GM20000 (cell line): ENCODE data around the gene MKKS.

ENCODE experiments used
- DNase-seq: peaks from one replicate; pipeline ENCODE4 v3.0.0; 2012; ENCODE audit warnings: low spot score
- CTCF ChIP-seq: IDR thresholded peaks from 2 replicates; pipeline ENCODE4 v1.5.1; 2012; ENCODE audit warnings: mild to moderate bottlenecking, control low read depth; ENCODE audit errors: extremely low read depth, missing control alignments

MKKS gene

DNA sequence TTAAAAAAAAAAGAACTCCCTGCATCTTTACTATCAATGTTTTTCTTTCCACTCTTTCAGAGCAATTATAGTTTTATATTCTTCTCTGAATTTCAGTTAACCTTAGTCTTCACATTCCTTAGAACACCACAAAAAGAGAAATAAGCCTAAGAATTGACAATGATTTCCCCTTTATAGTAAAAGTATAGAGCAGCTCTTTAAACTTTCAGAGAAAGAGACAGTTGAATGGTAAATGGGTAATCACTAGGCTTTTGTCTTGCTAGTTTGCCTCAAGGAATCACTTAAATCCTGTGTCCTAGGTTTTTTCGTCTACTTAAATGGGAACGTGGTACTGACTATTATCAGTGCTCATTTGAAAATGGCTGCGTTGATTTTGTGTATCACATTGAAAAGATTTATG, 32.8 kb upstream of the MKKS start:
- DNase-seq = no peak
- TF ChIP-seq CTCF = no peak

- TF ChIP-seq CTCF = no peak
- no peak for DNase-seq
Observed at GRCh38 chr20:10466325-10466724, 32.3 kb upstream of the MKKS start.

GRCh38 chr20:10465135-10465534, 31.1 kb upstream of the MKKS start:
- no peak for DNase-seq
- TF ChIP-seq CTCF = no peak

- DNase-seq = no peak
- TF ChIP-seq CTCF = no peak
Observed at GRCh38 chr20:10463622-10464021, 29.6 kb upstream of the MKKS start.

DNA sequence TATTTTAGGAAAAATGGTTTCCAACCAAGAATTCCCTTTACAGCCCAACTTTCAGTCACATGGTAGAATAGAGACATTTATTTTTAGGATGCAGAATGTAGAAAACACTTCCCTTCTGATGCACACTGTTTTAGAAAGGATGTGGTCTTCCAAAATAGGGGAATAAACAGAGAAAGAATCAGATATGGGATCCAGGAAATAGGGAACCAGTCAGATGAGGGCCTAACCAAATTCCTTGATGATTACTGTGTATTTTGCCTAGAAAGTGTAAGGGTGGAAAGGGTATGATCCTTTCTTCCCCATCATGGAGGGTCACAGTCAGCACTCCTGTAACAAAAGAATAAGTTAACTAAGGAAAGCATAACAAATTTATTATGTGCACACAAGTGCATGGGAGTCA, 28.5 kb upstream of the MKKS start:
- DNase-seq = no peak
- no peak for TF ChIP-seq CTCF

GRCh38 chr20:10461495-10461894, 27.5 kb upstream of the MKKS start:
- TF ChIP-seq CTCF = no peak
- no peak for DNase-seq

- TF ChIP-seq CTCF = no peak
- DNase-seq = no peak
Observed at GRCh38 chr20:10454151-10454750, 20.2 kb upstream of the MKKS start.

DNA sequence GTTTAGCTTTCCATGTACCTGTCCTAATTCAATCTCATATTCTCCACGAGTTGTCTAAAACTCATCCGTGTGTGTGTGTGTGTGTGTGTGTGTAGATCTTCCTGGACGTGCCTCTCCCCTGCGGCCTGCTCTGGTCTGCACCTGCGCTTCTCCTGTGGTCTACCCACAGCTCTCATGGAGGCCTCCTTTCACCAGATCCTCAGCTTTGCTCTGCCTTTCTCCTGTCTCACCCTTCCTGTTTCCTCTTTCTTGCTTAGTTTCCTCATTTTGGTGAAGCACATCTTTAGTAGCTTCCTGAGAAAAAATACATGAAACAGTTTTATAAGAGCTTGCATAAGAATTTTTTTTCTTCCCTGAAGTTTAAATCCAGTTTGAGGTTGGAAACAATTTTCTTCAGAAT, 19.2 kb upstream of the MKKS start:
- no peak for TF ChIP-seq CTCF
- DNase-seq = peak; percentile 42
